ENCODE measurements around the gene ZSWIM7. TPM values are rescaled to one million over a fixed set of nuclear protein-coding genes. Genes with fewer than 3 reads are reported as not detected.

The ZSWIM7 gene
- total RNA-seq, 2 experiments from 2014 or later, result 8.8 to 10.3 TPM

GRCh38 chr17:15963670-15964110 lies 35.8 kb downstream of the ZSWIM7 start:
- Mint-ChIP-seq H3K9me3 (ENCODE audit: low read depth) (no peaks in the 10 kb centered on the region), H3K27me3 (peaks cover 58% of the 10 kb centered on the region), H3K4me3 (no peak overlapping the region), H3K36me3 (no peaks in the 10 kb centered on the region), H3K27ac (no peak overlapping the region), H3K4me1 (peaks cover 17% of the 10 kb centered on the region)
- DNase-seq, result no peak
- CTCF ChIA-PET, result no interaction called here
- ATAC-seq, result no peak

- Mint-ChIP-seq H3K4me1 (peaks cover 33% of the 10 kb centered on the region), H3K9me3 (ENCODE audit: low read depth) (no peaks in the 10 kb centered on the region), H3K27ac (peak overlapping the region; percentile 54), H3K4me3 (no peak overlapping the region), H3K36me3 (peaks cover 2% of the 10 kb centered on the region), H3K27me3 (peaks cover 75% of the 10 kb centered on the region)
- DNase-seq (no peak), ATAC-seq (no peak)
- CTCF ChIA-PET, result interaction anchor here (1.1 to 2.6 kb wide), 6 partner anchors 11 to 43 kb away, joined by 3 to 13 read pairs (median 4); partner anchors contain the start of genes TTC19 and ZSWIM7
Observed at GRCh38 chr17:15958484-15958854, 41.0 kb downstream of the ZSWIM7 start.

GRCh38 chr17:15957608-15958307 lies 41.7 kb downstream of the ZSWIM7 start:
- Mint-ChIP-seq H3K27ac (no peak overlapping the region), H3K4me3 (no peak overlapping the region), H3K27me3 (peaks cover 74% of the 10 kb centered on the region), H3K4me1 (peaks cover 33% of the 10 kb centered on the region), H3K9me3 (ENCODE audit: low read depth) (no peaks in the 10 kb centered on the region), H3K36me3 (peaks cover 2% of the 10 kb centered on the region)
- ATAC-seq, result no peak
- CTCF ChIA-PET, result interaction anchor here (1.1 to 2.6 kb wide), 6 partner anchors 11 to 44 kb away, joined by 3 to 13 read pairs (median 4); partner anchors contain the start of genes TTC19 and ZSWIM7
- no peak for DNase-seq

- Mint-ChIP-seq H3K27ac (no peak overlapping the region), H3K36me3 (peaks cover 2% of the 10 kb centered on the region), H3K4me1 (peaks cover 33% of the 10 kb centered on the region), H3K9me3 (ENCODE audit: low read depth) (no peaks in the 10 kb centered on the region), H3K27me3 (peaks cover 77% of the 10 kb centered on the region), H3K4me3 (no peak overlapping the region)
- CTCF ChIA-PET, result interaction anchor here (1.1 to 2.6 kb wide), 2 partner anchors 17 to 42 kb away, joined by 4 to 13 read pairs; partner anchors contain the start of genes TTC19 and ZSWIM7
- peak; percentile 75 for DNase-seq
- ATAC-seq, result peak; percentile 57
Observed at GRCh38 chr17:15957206-15957605, 42.3 kb downstream of the ZSWIM7 start.

- CTCF ChIA-PET, result interaction anchor here (0.9 kb wide), 1 partner anchor 43 kb away, joined by 3 read pairs; no protein-coding TSS in a partner anchor
- Mint-ChIP-seq H3K27me3 (peaks cover 67% of the 10 kb centered on the region), H3K4me1 (peaks cover 31% of the 10 kb centered on the region), H3K27ac (no peak overlapping the region), H3K9me3 (ENCODE audit: low read depth) (no peaks in the 10 kb centered on the region), H3K36me3 (peaks cover 2% of the 10 kb centered on the region), H3K4me3 (no peak overlapping the region)
- ATAC-seq (no peak), DNase-seq (no peak)
Observed at GRCh38 chr17:15955793-15956541, 43.5 kb downstream of the ZSWIM7 start.

- Mint-ChIP-seq H3K9me3 (ENCODE audit: low read depth) (no peaks in the 10 kb centered on the region), H3K36me3 (peaks cover 2% of the 10 kb centered on the region), H3K4me3 (no peak overlapping the region), H3K27ac (no peak overlapping the region), H3K27me3 (peaks cover 60% of the 10 kb centered on the region), H3K4me1 (peaks cover 24% of the 10 kb centered on the region)
- DNase-seq (no peak), ATAC-seq (no peak)
- CTCF ChIA-PET, result interaction anchor here (1.4 kb wide), 1 partner anchor 9 kb away, joined by 5 read pairs; the partner anchor contains the start of gene ADORA2B
Observed at GRCh38 chr17:15954222-15954621, 45.3 kb downstream of the ZSWIM7 start.

GRCh38 chr17:15952916-15953790 lies 46.4 kb downstream of the ZSWIM7 start:
- no peaks in the 10 kb centered on the region for H3K9me3 Mint-ChIP-seq (ENCODE audit: low read depth)
- peaks cover 50% of the 10 kb centered on the region for H3K27me3 Mint-ChIP-seq

GRCh38 chr17:15952048-15952532 lies 47.4 kb downstream of the ZSWIM7 start:
- no peak for DNase-seq
- CTCF ChIA-PET, result interaction anchor here (0.7 kb wide), 1 partner anchor 44 kb away, joined by 3 read pairs; no protein-coding TSS in a partner anchor
- no peaks in the 10 kb centered on the region for H3K36me3 Mint-ChIP-seq

More at GRCh38 chr17:15952916-15953790, 46.4 kb downstream of the ZSWIM7 start:
- no peak for DNase-seq
- CTCF ChIA-PET, result interaction anchor here (1.4 kb wide), 1 partner anchor 8 kb away, joined by 5 read pairs; the partner anchor contains the start of gene ADORA2B
- Mint-ChIP-seq H3K27ac (no peak overlapping the region), H3K4me1 (peaks cover 14% of the 10 kb centered on the region), H3K4me3 (no peak overlapping the region), H3K36me3 (peaks cover under 1% of the 10 kb centered on the region)
- no peak for ATAC-seq

GRCh38 chr17:15951368-15952047 lies 48.0 kb downstream of the ZSWIM7 start:
- ATAC-seq (no peak), DNase-seq (no peak)
- Mint-ChIP-seq H3K36me3 (no peaks in the 10 kb centered on the region), H3K27me3 (peaks cover 44% of the 10 kb centered on the region), H3K27ac (no peak overlapping the region), H3K4me1 (peaks cover 2% of the 10 kb centered on the region), H3K9me3 (ENCODE audit: low read depth) (no peaks in the 10 kb centered on the region), H3K4me3 (no peak overlapping the region)
- CTCF ChIA-PET, result interaction anchor here (0.7 kb wide), 1 partner anchor 43 kb away, joined by 3 read pairs; no protein-coding TSS in a partner anchor

More at GRCh38 chr17:15952048-15952532, 47.4 kb downstream of the ZSWIM7 start:
- Mint-ChIP-seq H3K4me3 (no peak overlapping the region), H3K4me1 (peaks cover 6% of the 10 kb centered on the region), H3K27ac (no peak overlapping the region), H3K27me3 (peaks cover 44% of the 10 kb centered on the region), H3K9me3 (ENCODE audit: low read depth) (no peaks in the 10 kb centered on the region)
- ATAC-seq, result no peak

GRCh38 chr17:15947976-15948752 lies 51.3 kb downstream of the ZSWIM7 start:
- DNase-seq (no peak), ATAC-seq (no peak)
- Mint-ChIP-seq H3K4me3 (no peak overlapping the region), H3K27ac (no peak overlapping the region), H3K27me3 (peaks cover 45% of the 10 kb centered on the region), H3K9me3 (ENCODE audit: low read depth) (no peaks in the 10 kb centered on the region), H3K4me1 (peaks cover 12% of the 10 kb centered on the region), H3K36me3 (no peaks in the 10 kb centered on the region)
- CTCF ChIA-PET, result no interaction called here

- Mint-ChIP-seq H3K36me3 (no peaks in the 10 kb centered on the region), H3K4me3 (no peak overlapping the region), H3K27ac (no peak overlapping the region), H3K4me1 (peaks cover 12% of the 10 kb centered on the region), H3K9me3 (ENCODE audit: low read depth) (no peaks in the 10 kb centered on the region), H3K27me3 (peaks cover 45% of the 10 kb centered on the region)
- no peak for ATAC-seq
- DNase-seq, result no peak
- CTCF ChIA-PET, result no interaction called here
Observed at GRCh38 chr17:15947271-15947670, 52.2 kb downstream of the ZSWIM7 start.

Data from activated CD8-positive, alpha-beta memory T cell treated with anti-CD3 and anti-CD28 coated beads, Interleukin-2, amount 10 ng/mL, durations not matched to agents 7 days and 5 days (primary cell).